Pancreas (tissue), 10 donors: ENCODE results near the gene SCAMP1. TPM values are rescaled to one million over a fixed set of nuclear protein-coding genes. Genes with fewer than 3 reads are reported as not detected.

ENCODE experiments used
- ATAC-seq, 4 donors: fragments of 200-7000 bp; cut with Tn5 transposase; one replicate each; pipeline versions ENCODE4 v1.8.0 to v1.9.1; 2020; ENCODE audit warnings: mild to moderate bottlenecking in 4 of 4, moderate library complexity in 4 of 4
- DNase-seq, 6 donors: peaks; one replicate each; pipeline ENCODE4 v3.0.0-alpha.2; 2020
- FAIRE-seq: peaks from 2 replicates; lab custom pipeline; 2012; peaks lifted over from hg19 to GRCh38; lab: Jason Lieb, UNC
- H3K27ac ChIP-seq, 4 donors: fragments of 200-600 bp; sonication (generic); 1 replicate in 3 of 4; 2 replicates in 1 of 4; pipeline versions ENCODE4 v1.5.0 to v1.8.0; 2020
- H3K27me3 ChIP-seq, 4 donors: fragments of 200-600 bp; one replicate each; pipeline ENCODE4 v1.8.0; 2021
- H3K36me3 ChIP-seq, 3 donors: fragments of 200-600 bp; sonication (generic) in 1 of 3; one replicate each; pipeline versions ENCODE4 v1.5.0 to v1.8.0; 2020 to 2021
- H3K4me1 ChIP-seq, 3 donors: fragments of 200-600 bp; one replicate each; pipeline ENCODE4 v1.8.0; 2021
- H3K4me3 ChIP-seq, 4 donors: fragments of 200-600 bp; sonication (generic) in 2 of 4; one replicate each; pipeline versions ENCODE4 v1.5.0 to v1.8.0; 2020 to 2021
- H3K9me3 ChIP-seq, 4 donors: fragments of 200-600 bp; one replicate each; pipeline ENCODE4 v1.8.0; 2021
- WGBS, 2 donors: extraction: QIAGEN DNeasy Blood & Tissue Kit; methylation state at CpG; one replicate each; pipeline ENCODE4 v1.1.7; 2013; 5-methylcytosine and 5-hydroxymethylcytosine counted together
- intact Hi-C, 3 donors: fragments of 100-400 bp; cut with DNase I; formaldehyde crosslinking; loops; one replicate each; pipeline versions ENCODE4 v1.11.1 to v1.14.2; 2022
- polyA plus RNA-seq, 2 donors: library from polyadenylated mRNA; stranded (reverse); fragments of 200-250 nt; gene quantifications; one replicate each; pipeline ENCODE4 v1.2.3, GENCODE V29; 2013
- total RNA-seq, 6 donors: library from RNA; stranded (reverse); fragmentation: NEBNext Ultra II Directional in 4 of 6; extraction: Animal tissue kit (Norgen Biotek cat#: 25700) in 4 of 6; gene quantifications; one replicate each; pipeline versions ENCODE4 v1.2.1 to v1.2.4, GENCODE V29; 2021 to 2023
- TF ChIP-seq, protein P1 (sequence below), 4 donors: fragments of 200-600 bp; sonication (generic) in 3 of 4; IDR thresholded peaks; one replicate each; pipeline versions ENCODE4 v1.5.0 to v1.8.0; 2021; ENCODE audit warnings: antibody characterized with exemption in 4 of 4
- donor health status: healthy with polysubstance abuse.
- donor health status: DM: no; HTN: no; CAD: no; lungs with moderate emphysema.
- donor health status: DM: no; HTN: no; CAD: no.
- donor health status: control.
- donor health status: control.
- donor health status: Bipolar disorder and iron deficiency.
- donor health status: DM: yes; HTN: yes; CAD: no.
- donor health status: DM: no; HTN: no; CAD: no.
- donor health status: DM: no; HTN: no; CAD: no.
- donor health status: DM: yes; HTN: yes; CAD: no.

The SCAMP1 gene
- total and polyA plus RNA-seq, 8 donors: 4.4 to 29.9 (median 20.4) TPM

DNA sequence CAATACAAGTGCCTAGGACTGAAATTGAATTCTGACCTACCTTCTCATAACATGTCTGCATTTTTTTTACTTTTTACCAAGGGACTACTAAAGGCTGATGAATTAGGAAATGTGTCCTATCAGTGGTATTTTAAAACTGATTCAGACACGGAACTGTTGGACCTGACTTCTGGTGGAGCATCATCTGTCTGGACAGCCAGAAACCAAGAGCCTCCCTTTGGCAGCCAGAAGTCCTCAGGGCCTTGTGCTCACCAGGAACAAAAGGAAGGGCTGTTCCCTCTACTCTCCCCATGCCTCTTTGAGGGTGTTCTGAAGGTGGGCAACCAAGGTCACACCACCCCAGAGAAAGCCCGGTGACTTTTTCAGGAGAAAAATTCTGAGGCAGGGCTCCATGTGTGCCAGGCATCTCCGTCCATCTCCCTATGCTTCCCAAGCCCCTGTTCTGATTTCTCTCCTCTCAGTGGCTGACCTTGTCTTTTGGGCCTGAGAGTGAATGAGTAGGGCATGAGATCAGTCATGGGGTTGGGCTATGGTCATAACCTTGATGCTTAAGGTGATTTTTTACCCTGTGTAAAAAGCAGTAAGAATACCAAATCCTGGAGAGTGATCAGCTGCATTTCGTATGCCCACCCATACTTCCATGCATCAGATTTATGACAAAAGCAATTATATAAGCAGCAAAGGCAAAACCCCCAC lies 143.7 kb downstream of the SCAMP1 start:
- ATAC-seq (peak in 2 of 4 donors; percentile 3 to 8), DNase-seq (no peak), FAIRE-seq (no peak)
- H3K9me3 ChIP-seq: no peaks in the 10 kb centered on the region
- no peaks in the 10 kb centered on the region for H3K27me3 ChIP-seq
- peaks cover 15 to 31% (median 16%) of the 10 kb centered on the region in 3 donors for H3K4me1 ChIP-seq
- peak overlapping the region in 3 of 4 donors; percentile 27 to 79 (median 71) for H3K27ac ChIP-seq
- TF ChIP-seq, protein P1, sequence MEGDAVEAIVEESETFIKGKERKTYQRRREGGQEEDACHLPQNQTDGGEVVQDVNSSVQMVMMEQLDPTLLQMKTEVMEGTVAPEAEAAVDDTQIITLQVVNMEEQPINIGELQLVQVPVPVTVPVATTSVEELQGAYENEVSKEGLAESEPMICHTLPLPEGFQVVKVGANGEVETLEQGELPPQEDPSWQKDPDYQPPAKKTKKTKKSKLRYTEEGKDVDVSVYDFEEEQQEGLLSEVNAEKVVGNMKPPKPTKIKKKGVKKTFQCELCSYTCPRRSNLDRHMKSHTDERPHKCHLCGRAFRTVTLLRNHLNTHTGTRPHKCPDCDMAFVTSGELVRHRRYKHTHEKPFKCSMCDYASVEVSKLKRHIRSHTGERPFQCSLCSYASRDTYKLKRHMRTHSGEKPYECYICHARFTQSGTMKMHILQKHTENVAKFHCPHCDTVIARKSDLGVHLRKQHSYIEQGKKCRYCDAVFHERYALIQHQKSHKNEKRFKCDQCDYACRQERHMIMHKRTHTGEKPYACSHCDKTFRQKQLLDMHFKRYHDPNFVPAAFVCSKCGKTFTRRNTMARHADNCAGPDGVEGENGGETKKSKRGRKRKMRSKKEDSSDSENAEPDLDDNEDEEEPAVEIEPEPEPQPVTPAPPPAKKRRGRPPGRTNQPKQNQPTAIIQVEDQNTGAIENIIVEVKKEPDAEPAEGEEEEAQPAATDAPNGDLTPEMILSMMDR (IDR thresholded peaks at IDR 0.05): no peak
- no peak overlapping the region for H3K4me3 ChIP-seq
- WGBS, 2 donors: 88 to 90% methylated on average over 4 of the region's 4 CpGs
- intact Hi-C loops: no loop called here
- H3K36me3 ChIP-seq: no peaks in the 10 kb centered on the region

- ATAC-seq: peak; percentile 88 to 96 (median 92)
- intact Hi-C loops: no loop called here
- Histone ChIP-seq H3K36me3 (no peaks in the 10 kb centered on the region), H3K4me3 (no peak overlapping the region), H3K27me3 (no peaks in the 10 kb centered on the region), H3K9me3 (no peaks in the 10 kb centered on the region), H3K4me1 (peaks cover 15 to 37% (median 16%) of the 10 kb centered on the region in 3 donors), H3K27ac (peak overlapping the region in 3 of 4 donors; percentile 27 to 79 (median 71))
- WGBS, 2 donors: 37 to 47% methylated on average over 10 of the region's 10 CpGs
- FAIRE-seq: no peak
- DNase-seq: peak; percentile 71 to 87 (median 81)
- TF ChIP-seq, protein P1 (IDR thresholded peaks at IDR 0.05): no peak
These were observed 144.6 kb downstream of the SCAMP1 start for GRCh38 chr5:78504704-78505677.

DNA sequence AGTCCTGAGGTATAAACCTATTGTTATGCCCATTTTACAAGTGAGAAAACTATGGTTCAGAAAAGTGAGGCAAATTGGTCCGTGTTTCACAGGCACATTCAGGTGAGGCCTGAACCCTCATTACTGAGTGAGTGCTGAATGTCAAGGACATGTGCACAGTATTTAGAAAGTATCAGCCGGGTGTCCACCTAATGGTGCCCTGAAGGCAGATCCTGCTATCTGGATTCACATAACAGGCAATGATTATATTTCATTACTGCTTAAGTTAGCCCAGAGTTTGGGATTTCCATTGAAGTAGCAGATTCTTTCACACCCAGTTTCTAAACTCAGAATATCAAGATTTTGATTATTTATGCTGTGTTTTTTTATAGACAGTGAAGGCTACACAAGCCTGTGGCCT lies 145.4 kb downstream of the SCAMP1 start:
- WGBS, 2 donors: 67 to 69% methylated on average over 2 of the region's 2 CpGs
- intact Hi-C loops: no loop called here
- Histone ChIP-seq H3K27me3 (no peaks in the 10 kb centered on the region), H3K4me1 (peaks cover 15 to 37% (median 16%) of the 10 kb centered on the region in 3 donors), H3K36me3 (no peaks in the 10 kb centered on the region), H3K27ac (peak overlapping the region in 2 of 4 donors; percentile 71 to 79), H3K4me3 (no peak overlapping the region), H3K9me3 (no peaks in the 10 kb centered on the region)
- ATAC-seq (no peak), FAIRE-seq (no peak), DNase-seq (no peak)
- TF ChIP-seq, protein P1 (IDR thresholded peaks at IDR 0.05): no peak

GRCh38 chr5:78506261-78507024 lies 146.0 kb downstream of the SCAMP1 start:
- 78 to 84% methylated on average over 2 of the region's 2 CpGs for WGBS, 2 donors
- TF ChIP-seq, protein P1 (IDR thresholded peaks at IDR 0.05): no peak
- no peak for DNase-seq
- intact Hi-C loops: no loop called here
- H3K27ac ChIP-seq: peak overlapping the region in 1 of 4 donors; percentile 79
- no peaks in the 10 kb centered on the region for H3K9me3 ChIP-seq
- H3K27me3 ChIP-seq: no peaks in the 10 kb centered on the region
- peaks cover 15 to 37% (median 16%) of the 10 kb centered on the region in 3 donors for H3K4me1 ChIP-seq
- ATAC-seq: no peak
- no peak for FAIRE-seq
- H3K4me3 ChIP-seq: no peak overlapping the region
- no peaks in the 10 kb centered on the region for H3K36me3 ChIP-seq
